ENCODE measurements around the gene CDKL4.

The CDKL4 gene

DNA sequence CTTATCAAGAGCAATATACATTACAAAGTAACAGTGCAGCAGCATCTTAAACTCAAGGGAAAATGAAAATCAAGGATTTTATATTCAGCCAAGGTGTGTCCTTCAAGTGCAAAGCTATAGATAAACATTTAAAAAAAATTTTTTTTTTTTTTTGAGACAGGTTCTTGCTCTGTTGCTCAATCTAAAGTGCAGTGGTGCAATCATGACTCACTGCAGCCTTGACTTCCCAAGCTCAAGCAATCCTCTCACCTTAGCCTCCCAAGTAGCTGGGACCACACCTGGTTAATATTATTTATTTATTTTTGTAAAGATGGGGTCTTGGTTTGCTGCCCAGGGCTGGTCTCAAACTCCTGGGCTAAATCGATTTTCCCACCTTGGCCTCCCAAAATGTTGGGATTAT lies 9.0 kb downstream of the CDKL4 start:
- Histone ChIP-seq H3K9me3 (ENCODE audit: control insufficient read depth, low read length) (no peaks in the 10 kb centered on the region), H3K27ac (ENCODE audit: insufficient read depth, low read length, poor library complexity, severe bottlenecking) (no peak overlapping the region), H3K4me3 (ENCODE audit: insufficient read depth, low read depth, low read length, poor library complexity, severe bottlenecking) (no peak overlapping the region), H3K4me1 (ENCODE audit: control insufficient read depth, insufficient read depth, low read length, poor library complexity, severe bottlenecking) (no peaks in the 10 kb centered on the region), H3K27me3 (replicated peaks; ENCODE audit: control insufficient read depth, insufficient read depth, low read length, poor library complexity, severe bottlenecking) (no peaks in the 10 kb centered on the region), H3K36me3 (ENCODE audit: control insufficient read depth, insufficient read depth, low read length) (no peaks in the 10 kb centered on the region)
- DNase-seq, result no peak

DNA sequence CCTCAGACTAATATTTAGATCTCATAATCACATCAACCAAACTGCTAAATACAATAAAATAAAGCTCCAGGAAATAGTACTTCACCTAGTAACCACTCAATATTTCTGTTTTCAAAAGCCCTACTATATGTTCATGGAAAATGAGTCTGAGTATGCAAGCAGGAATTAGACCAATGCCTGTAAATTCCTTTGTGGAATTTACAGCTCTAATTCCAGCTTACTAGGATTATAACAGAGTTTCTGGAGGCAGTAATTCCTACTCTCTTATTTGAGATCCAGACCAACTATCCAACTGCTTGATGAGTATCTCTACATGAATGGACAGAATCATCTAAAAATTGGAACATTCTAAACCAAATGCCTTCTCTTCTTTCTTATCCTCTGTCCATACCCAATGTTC lies 11.6 kb downstream of the CDKL4 start:
- H3K27me3 ChIP-seq (replicated peaks; ENCODE audit: control insufficient read depth, insufficient read depth, low read length, poor library complexity, severe bottlenecking), result no peaks in the 10 kb centered on the region
- no peak for DNase-seq
- H3K36me3 ChIP-seq (ENCODE audit: control insufficient read depth, insufficient read depth, low read length), result no peaks in the 10 kb centered on the region

GRCh38 chr2:39228413-39229209 lies 15.2 kb downstream of the CDKL4 start:
- H3K4me1 ChIP-seq (ENCODE audit: control insufficient read depth, insufficient read depth, low read length, poor library complexity, severe bottlenecking), result no peaks in the 10 kb centered on the region
- H3K4me3 ChIP-seq (ENCODE audit: insufficient read depth, low read depth, low read length, poor library complexity, severe bottlenecking), result no peak overlapping the region
- no peak for DNase-seq
- no peaks in the 10 kb centered on the region for H3K27me3 ChIP-seq (replicated peaks; ENCODE audit: control insufficient read depth, insufficient read depth, low read length, poor library complexity, severe bottlenecking)
- no peaks in the 10 kb centered on the region for H3K36me3 ChIP-seq (ENCODE audit: control insufficient read depth, insufficient read depth, low read length)
- no peak overlapping the region for H3K27ac ChIP-seq (ENCODE audit: insufficient read depth, low read length, poor library complexity, severe bottlenecking)
- H3K9me3 ChIP-seq (ENCODE audit: control insufficient read depth, low read length), result no peaks in the 10 kb centered on the region

More for the DNA sequence above, 11.6 kb downstream of the CDKL4 start:
- no peaks in the 10 kb centered on the region for H3K9me3 ChIP-seq (ENCODE audit: control insufficient read depth, low read length)
- no peak overlapping the region for H3K4me3 ChIP-seq (ENCODE audit: insufficient read depth, low read depth, low read length, poor library complexity, severe bottlenecking)
- H3K27ac ChIP-seq (ENCODE audit: insufficient read depth, low read length, poor library complexity, severe bottlenecking), result no peak overlapping the region
- no peaks in the 10 kb centered on the region for H3K4me1 ChIP-seq (ENCODE audit: control insufficient read depth, insufficient read depth, low read length, poor library complexity, severe bottlenecking)

DNA sequence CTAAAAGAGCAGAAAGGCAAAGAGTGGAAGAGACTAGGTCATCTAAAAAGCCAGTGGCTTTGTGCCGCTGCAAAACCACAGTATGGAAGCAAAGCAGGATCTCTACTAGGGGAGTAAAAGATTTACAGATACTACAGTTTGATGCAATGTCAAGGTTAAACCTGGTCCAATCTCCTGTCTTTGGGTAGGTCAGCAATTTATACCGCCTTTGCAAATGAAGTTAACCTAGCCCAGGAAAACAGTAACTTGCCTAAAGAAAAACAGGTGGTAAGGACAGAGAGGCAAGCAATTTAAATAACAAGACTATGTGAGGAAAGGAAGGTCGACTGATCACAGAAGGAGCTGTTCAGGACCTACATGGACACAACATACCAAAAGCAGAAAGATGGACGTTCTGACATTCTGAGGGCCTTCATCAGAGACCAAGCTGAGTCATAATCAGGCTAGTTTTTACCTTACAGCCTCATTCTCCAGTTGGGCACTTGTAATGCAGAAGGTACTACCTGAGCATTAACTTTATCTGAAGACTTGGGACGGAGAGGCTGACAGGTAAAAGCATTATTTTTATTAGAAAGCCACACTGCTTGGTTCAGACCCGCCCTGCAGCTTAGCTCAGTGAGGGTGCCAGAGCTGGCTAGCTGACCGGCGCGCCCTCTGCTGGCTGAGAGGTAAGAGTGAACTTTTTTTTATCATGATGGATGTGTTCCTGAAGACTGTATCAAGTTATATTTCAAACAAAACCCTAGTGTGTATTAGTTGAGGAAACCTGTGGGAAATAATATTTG lies 15.9 kb downstream of the CDKL4 start:
- no peaks in the 10 kb centered on the region for H3K9me3 ChIP-seq (ENCODE audit: control insufficient read depth, low read length)
- H3K4me3 ChIP-seq (ENCODE audit: insufficient read depth, low read depth, low read length, poor library complexity, severe bottlenecking), result no peak overlapping the region
- no peaks in the 10 kb centered on the region for H3K36me3 ChIP-seq (ENCODE audit: control insufficient read depth, insufficient read depth, low read length)
- H3K27me3 ChIP-seq (replicated peaks; ENCODE audit: control insufficient read depth, insufficient read depth, low read length, poor library complexity, severe bottlenecking), result no peaks in the 10 kb centered on the region
- H3K4me1 ChIP-seq (ENCODE audit: control insufficient read depth, insufficient read depth, low read length, poor library complexity, severe bottlenecking), result no peaks in the 10 kb centered on the region
- peak; percentile 50 to 69 (median 56) for DNase-seq
- no peak overlapping the region for H3K27ac ChIP-seq (ENCODE audit: insufficient read depth, low read length, poor library complexity, severe bottlenecking)

DNA sequence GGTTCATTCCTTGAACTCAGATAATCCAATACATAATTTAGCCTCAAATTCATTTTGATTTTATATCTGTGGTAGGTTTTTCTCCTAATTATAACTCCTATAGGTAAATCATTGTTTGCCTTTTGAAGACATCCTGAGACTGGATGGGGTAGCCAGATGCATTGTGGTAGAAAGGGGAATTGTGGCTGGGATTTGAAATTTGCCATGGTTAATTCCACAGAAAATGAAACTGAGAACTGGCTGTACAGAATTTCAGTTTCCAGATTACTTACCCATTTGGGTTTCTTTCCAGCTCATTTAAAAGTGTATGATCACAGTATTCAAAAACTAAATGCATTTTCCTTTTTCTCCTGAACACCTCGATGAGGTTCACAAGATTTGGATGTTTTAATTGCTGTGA lies 18.2 kb downstream of the CDKL4 start:
- Histone ChIP-seq H3K4me1 (ENCODE audit: control insufficient read depth, insufficient read depth, low read length, poor library complexity, severe bottlenecking) (no peaks in the 10 kb centered on the region), H3K27me3 (replicated peaks; ENCODE audit: control insufficient read depth, insufficient read depth, low read length, poor library complexity, severe bottlenecking) (no peaks in the 10 kb centered on the region), H3K36me3 (ENCODE audit: control insufficient read depth, insufficient read depth, low read length) (no peaks in the 10 kb centered on the region), H3K9me3 (ENCODE audit: control insufficient read depth, low read length) (no peaks in the 10 kb centered on the region), H3K4me3 (ENCODE audit: insufficient read depth, low read depth, low read length, poor library complexity, severe bottlenecking) (no peak overlapping the region), H3K27ac (ENCODE audit: insufficient read depth, low read length, poor library complexity, severe bottlenecking) (no peak overlapping the region)
- no peak for DNase-seq

DNA sequence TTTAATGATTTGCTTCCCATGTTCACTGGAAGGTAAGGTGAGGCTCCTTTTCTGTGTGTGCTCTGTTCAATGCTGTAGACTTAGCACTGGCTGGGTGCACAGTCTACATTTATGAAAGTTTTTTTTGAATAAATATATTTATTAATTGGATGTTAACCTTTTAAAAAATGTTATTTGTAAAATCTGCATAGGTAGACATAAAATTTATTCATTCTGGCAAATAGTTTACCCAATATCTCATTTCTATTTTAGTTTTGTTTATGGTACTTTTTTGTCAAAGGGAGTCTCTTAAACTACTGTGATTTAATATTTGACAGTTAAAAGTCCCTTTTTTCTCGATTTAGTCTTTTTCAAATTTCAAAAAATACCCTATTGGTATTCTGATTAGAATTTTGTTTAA lies 19.9 kb downstream of the CDKL4 start:
- Histone ChIP-seq H3K4me1 (ENCODE audit: control insufficient read depth, insufficient read depth, low read length, poor library complexity, severe bottlenecking) (no peaks in the 10 kb centered on the region), H3K36me3 (ENCODE audit: control insufficient read depth, insufficient read depth, low read length) (no peaks in the 10 kb centered on the region), H3K27me3 (replicated peaks; ENCODE audit: control insufficient read depth, insufficient read depth, low read length, poor library complexity, severe bottlenecking) (no peaks in the 10 kb centered on the region), H3K9me3 (ENCODE audit: control insufficient read depth, low read length) (no peaks in the 10 kb centered on the region), H3K27ac (ENCODE audit: insufficient read depth, low read length, poor library complexity, severe bottlenecking) (no peak overlapping the region), H3K4me3 (ENCODE audit: insufficient read depth, low read depth, low read length, poor library complexity, severe bottlenecking) (no peak overlapping the region)
- no peak for DNase-seq

- no peaks in the 10 kb centered on the region for H3K9me3 ChIP-seq (ENCODE audit: control insufficient read depth, low read length)
- H3K27ac ChIP-seq (ENCODE audit: insufficient read depth, low read length, poor library complexity, severe bottlenecking), result no peak overlapping the region
Measured at GRCh38 chr2:39221459-39221858, 22.3 kb downstream of the CDKL4 start.

GRCh38 chr2:39220136-39220535 lies 23.6 kb downstream of the CDKL4 start:
- Histone ChIP-seq H3K27ac (ENCODE audit: insufficient read depth, low read length, poor library complexity, severe bottlenecking) (no peak overlapping the region), H3K36me3 (ENCODE audit: control insufficient read depth, insufficient read depth, low read length) (no peaks in the 10 kb centered on the region), H3K27me3 (replicated peaks; ENCODE audit: control insufficient read depth, insufficient read depth, low read length, poor library complexity, severe bottlenecking) (no peaks in the 10 kb centered on the region), H3K4me3 (ENCODE audit: insufficient read depth, low read depth, low read length, poor library complexity, severe bottlenecking) (no peak overlapping the region), H3K9me3 (ENCODE audit: control insufficient read depth, low read length) (no peaks in the 10 kb centered on the region), H3K4me1 (ENCODE audit: control insufficient read depth, insufficient read depth, low read length, poor library complexity, severe bottlenecking) (peaks cover 24% of the 10 kb centered on the region)
- DNase-seq, result no peak

More at GRCh38 chr2:39221459-39221858, 22.3 kb downstream of the CDKL4 start:
- Histone ChIP-seq H3K36me3 (ENCODE audit: control insufficient read depth, insufficient read depth, low read length) (no peaks in the 10 kb centered on the region), H3K4me1 (ENCODE audit: control insufficient read depth, insufficient read depth, low read length, poor library complexity, severe bottlenecking) (peaks cover 16% of the 10 kb centered on the region), H3K27me3 (replicated peaks; ENCODE audit: control insufficient read depth, insufficient read depth, low read length, poor library complexity, severe bottlenecking) (no peaks in the 10 kb centered on the region), H3K4me3 (ENCODE audit: insufficient read depth, low read depth, low read length, poor library complexity, severe bottlenecking) (no peak overlapping the region)
- DNase-seq, result no peak

GRCh38 chr2:39218391-39218790 lies 25.4 kb downstream of the CDKL4 start:
- Histone ChIP-seq H3K9me3 (ENCODE audit: control insufficient read depth, low read length) (no peaks in the 10 kb centered on the region), H3K27ac (ENCODE audit: insufficient read depth, low read length, poor library complexity, severe bottlenecking) (peak overlapping the region; percentile 36), H3K36me3 (ENCODE audit: control insufficient read depth, insufficient read depth, low read length) (no peaks in the 10 kb centered on the region), H3K4me3 (ENCODE audit: insufficient read depth, low read depth, low read length, poor library complexity, severe bottlenecking) (no peak overlapping the region), H3K4me1 (ENCODE audit: control insufficient read depth, insufficient read depth, low read length, poor library complexity, severe bottlenecking) (peaks cover 24% of the 10 kb centered on the region), H3K27me3 (replicated peaks; ENCODE audit: control insufficient read depth, insufficient read depth, low read length, poor library complexity, severe bottlenecking) (no peaks in the 10 kb centered on the region)
- DNase-seq, result no peak

DNA sequence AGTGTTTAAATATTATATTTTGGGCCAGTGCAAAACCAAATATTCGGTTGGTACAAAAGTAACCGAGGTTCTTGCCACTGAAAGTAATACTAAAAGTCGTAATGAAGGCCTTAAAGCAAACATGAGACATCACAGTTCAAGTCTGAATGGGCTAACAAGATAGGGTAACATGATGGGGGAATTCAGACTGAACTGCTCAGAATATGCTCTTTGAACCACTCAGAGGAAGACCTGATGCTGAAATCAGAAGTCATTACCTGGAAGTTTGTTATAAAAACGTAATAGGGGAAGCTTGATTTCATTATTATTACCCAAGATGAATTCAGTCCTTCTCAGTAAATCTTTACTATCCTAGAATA lies 26.6 kb downstream of the CDKL4 start:
- H3K27me3 ChIP-seq (replicated peaks; ENCODE audit: control insufficient read depth, insufficient read depth, low read length, poor library complexity, severe bottlenecking), result no peaks in the 10 kb centered on the region
- no peaks in the 10 kb centered on the region for H3K36me3 ChIP-seq (ENCODE audit: control insufficient read depth, insufficient read depth, low read length)
- peaks cover 24% of the 10 kb centered on the region for H3K4me1 ChIP-seq (ENCODE audit: control insufficient read depth, insufficient read depth, low read length, poor library complexity, severe bottlenecking)
- H3K27ac ChIP-seq (ENCODE audit: insufficient read depth, low read length, poor library complexity, severe bottlenecking), result peak overlapping the region; percentile 60
- DNase-seq, result no peak
- no peak overlapping the region for H3K4me3 ChIP-seq (ENCODE audit: insufficient read depth, low read depth, low read length, poor library complexity, severe bottlenecking)
- no peaks in the 10 kb centered on the region for H3K9me3 ChIP-seq (ENCODE audit: control insufficient read depth, low read length)
